ENCODE data around the gene CD248. TPM values are rescaled to one million over a fixed set of nuclear protein-coding genes. Genes with fewer than 3 reads are reported as not detected.

Gene CD248
- total RNA-seq, 1 donor from 2014 or later = 68.7 TPM

DNA sequence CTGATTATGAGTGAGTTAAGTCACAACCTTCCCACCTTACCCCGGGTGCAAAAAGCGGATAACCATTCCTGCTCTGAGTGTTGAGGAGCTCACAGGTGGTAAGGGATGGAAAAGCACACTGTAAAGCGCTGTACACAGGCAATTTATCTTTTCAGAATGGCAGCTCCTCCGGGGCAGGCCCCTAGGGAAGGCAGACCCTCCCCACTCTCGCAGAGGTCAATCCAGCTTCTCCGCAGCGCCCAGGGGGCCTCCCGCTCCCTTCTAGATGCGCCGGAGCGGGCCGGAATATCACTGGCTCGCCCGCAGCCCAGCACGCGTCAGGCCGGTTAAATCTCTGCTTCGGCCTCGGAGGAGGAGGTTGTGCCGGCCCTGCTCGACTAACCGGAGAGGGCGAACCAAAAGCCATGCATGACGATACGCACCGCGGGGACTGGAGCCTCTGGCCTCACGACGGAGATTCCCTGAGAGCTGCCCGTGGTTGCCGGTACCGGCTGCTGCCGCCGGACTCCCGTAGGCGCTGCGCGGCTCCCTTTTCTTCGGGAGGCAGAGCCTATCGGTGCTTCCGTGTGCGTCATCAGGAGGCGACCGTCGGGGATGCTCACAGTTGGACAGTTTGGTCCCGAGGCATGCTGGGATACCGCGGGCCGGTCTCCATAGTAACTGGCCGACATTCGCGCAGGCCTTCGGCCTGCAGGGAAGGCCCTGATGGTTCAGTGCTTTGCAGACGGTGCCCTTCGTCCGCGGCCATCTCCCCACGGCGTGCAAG, 27.9 kb upstream of the CD248 start, which contains the start of gene BRMS1:
TSS of gene BRMS1 (minus strand) at position 555 of the 766 bp plus-strand sequence. CDS start 2,870 bp downstream, outside the sequence.
- no peaks in the 10 kb centered on the region for H3K9me3 Mint-ChIP-seq (ENCODE audit: unreplicated experiment)
- TF ChIP-seq, protein P1, sequence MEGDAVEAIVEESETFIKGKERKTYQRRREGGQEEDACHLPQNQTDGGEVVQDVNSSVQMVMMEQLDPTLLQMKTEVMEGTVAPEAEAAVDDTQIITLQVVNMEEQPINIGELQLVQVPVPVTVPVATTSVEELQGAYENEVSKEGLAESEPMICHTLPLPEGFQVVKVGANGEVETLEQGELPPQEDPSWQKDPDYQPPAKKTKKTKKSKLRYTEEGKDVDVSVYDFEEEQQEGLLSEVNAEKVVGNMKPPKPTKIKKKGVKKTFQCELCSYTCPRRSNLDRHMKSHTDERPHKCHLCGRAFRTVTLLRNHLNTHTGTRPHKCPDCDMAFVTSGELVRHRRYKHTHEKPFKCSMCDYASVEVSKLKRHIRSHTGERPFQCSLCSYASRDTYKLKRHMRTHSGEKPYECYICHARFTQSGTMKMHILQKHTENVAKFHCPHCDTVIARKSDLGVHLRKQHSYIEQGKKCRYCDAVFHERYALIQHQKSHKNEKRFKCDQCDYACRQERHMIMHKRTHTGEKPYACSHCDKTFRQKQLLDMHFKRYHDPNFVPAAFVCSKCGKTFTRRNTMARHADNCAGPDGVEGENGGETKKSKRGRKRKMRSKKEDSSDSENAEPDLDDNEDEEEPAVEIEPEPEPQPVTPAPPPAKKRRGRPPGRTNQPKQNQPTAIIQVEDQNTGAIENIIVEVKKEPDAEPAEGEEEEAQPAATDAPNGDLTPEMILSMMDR (IDR thresholded peaks at IDR 0.05) = peak; percentile 6

GRCh38 chr11:66343176-66343575, 26.3 kb upstream of the CD248 start:
- Mint-ChIP-seq H3K9me3 (ENCODE audit: unreplicated experiment) (no peaks in the 10 kb centered on the region), H3K4me1 (ENCODE audit: unreplicated experiment) (peaks cover 47% of the 10 kb centered on the region), H3K27me3 (ENCODE audit: unreplicated experiment) (no peaks in the 10 kb centered on the region), H3K4me3 (ENCODE audit: unreplicated experiment) (peak overlapping the region; percentile 91), H3K36me3 (ENCODE audit: unreplicated experiment) (peaks cover 10% of the 10 kb centered on the region), H3K27ac (ENCODE audit: unreplicated experiment) (peak overlapping the region; percentile 52)
- DNase-seq (ENCODE audit: extremely low spot score, unreplicated experiment) = no peak
- TF ChIP-seq, protein P1 (IDR thresholded peaks at IDR 0.05) = no peak

More for the DNA sequence above, 27.9 kb upstream of the CD248 start, which contains the start of gene BRMS1:
- DNase-seq (ENCODE audit: extremely low spot score, unreplicated experiment) = peak; percentile 97
- H3K4me3 Mint-ChIP-seq (ENCODE audit: unreplicated experiment) = peak within 1 kb of the TSS; percentile 91
- H3K27me3 Mint-ChIP-seq (ENCODE audit: unreplicated experiment) = no peaks in the 10 kb centered on the region
- peaks cover 48% of the 10 kb centered on the region for H3K4me1 Mint-ChIP-seq (ENCODE audit: unreplicated experiment)
- peak within 1 kb of the TSS; percentile 96 for H3K27ac Mint-ChIP-seq (ENCODE audit: unreplicated experiment)
- peaks cover 10% of the 10 kb centered on the region for H3K36me3 Mint-ChIP-seq (ENCODE audit: unreplicated experiment)

DNA sequence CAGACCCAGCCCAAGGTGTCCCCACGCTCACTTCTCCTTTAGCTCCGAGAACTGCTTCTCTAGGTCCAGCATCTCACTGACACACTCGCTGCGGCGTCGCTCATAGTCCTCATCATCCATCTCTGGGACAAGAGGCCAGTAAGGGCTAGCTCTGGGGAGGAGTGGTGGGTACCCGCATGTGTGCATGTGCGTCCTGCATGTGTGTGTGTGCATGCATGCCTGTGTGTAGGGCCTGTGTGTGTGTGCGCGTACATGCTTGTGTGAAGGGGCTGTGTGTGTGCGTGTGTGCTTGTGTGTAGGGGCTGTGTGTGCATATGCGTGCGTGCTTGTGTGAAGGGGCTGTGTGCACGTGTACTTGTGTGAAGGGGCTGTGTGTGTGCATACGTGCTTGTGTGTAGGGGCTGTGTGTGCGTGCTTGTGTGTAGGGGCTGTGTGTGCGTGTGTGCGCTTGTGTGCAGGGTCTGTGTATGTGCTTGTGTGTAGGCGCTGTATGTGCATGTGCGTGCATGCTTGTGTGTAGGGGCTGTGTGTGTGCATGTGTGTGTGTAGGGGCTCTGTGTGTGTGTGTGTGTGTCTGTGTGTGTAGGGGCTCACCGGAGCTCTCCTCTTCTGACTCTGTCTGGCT, 24.8 kb upstream of the CD248 start:
- no peak overlapping the region for H3K27ac Mint-ChIP-seq (ENCODE audit: unreplicated experiment)
- no peaks in the 10 kb centered on the region for H3K9me3 Mint-ChIP-seq (ENCODE audit: unreplicated experiment)
- peaks cover 10% of the 10 kb centered on the region for H3K36me3 Mint-ChIP-seq (ENCODE audit: unreplicated experiment)
- H3K4me3 Mint-ChIP-seq (ENCODE audit: unreplicated experiment) = no peak overlapping the region
- no peaks in the 10 kb centered on the region for H3K27me3 Mint-ChIP-seq (ENCODE audit: unreplicated experiment)
- TF ChIP-seq, protein P1 (IDR thresholded peaks at IDR 0.05) = no peak
- no peak for DNase-seq (ENCODE audit: extremely low spot score, unreplicated experiment)
- H3K4me1 Mint-ChIP-seq (ENCODE audit: unreplicated experiment) = peaks cover 57% of the 10 kb centered on the region

DNA sequence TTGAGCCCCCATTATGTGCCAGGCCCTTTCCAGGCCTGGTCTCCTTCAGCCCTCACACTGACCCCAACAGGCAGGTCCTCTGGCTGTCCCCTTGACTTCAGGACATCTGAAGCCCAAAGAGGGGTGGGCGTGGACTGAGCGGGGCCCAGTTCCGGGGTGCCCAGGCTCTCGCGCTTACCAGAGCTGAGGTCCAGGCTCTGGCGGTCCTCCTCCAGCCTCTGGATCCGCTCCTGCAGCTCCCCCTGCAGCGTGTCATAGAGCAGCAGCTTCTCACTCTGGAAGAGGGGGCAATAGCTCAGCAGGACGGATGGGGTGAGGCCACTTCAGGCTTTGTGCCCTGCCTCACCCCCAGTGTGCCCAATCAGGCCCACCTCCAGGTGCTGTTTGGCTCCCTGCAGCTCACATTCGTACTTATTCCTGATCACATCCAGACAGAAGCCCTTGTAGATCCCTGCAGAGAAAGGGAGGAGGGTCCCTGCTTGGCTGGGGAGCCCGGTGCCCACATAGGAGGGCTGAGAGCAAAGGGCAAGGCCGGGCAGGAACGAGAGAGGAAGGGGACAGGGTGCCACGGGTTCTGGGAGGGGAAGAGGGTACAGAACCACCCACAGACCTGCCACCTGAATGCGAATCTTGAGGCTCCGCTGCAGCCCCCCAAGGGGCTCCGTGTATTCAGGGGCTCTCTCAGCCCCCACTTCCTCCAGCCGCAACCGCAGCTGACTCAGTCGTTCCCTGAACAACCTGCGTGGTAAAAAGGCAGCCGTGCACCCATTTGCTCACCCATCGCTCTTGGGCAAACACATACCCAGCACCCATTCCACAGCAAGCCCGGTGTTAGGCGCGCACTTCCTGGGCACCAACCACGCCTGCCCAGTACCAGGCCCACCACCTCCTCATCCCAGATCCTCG, 24.0 kb upstream of the CD248 start:
- TF ChIP-seq, protein P1 (IDR thresholded peaks at IDR 0.05) = no peak
- Mint-ChIP-seq H3K27ac (ENCODE audit: unreplicated experiment) (no peak overlapping the region), H3K27me3 (ENCODE audit: unreplicated experiment) (no peaks in the 10 kb centered on the region), H3K36me3 (ENCODE audit: unreplicated experiment) (peaks cover 10% of the 10 kb centered on the region), H3K9me3 (ENCODE audit: unreplicated experiment) (no peaks in the 10 kb centered on the region), H3K4me1 (ENCODE audit: unreplicated experiment) (peaks cover 55% of the 10 kb centered on the region), H3K4me3 (ENCODE audit: unreplicated experiment) (no peak overlapping the region)
- no peak for DNase-seq (ENCODE audit: extremely low spot score, unreplicated experiment)
